Lower leg skin (tissue), 3 donors: Measurements from ENCODE around the gene CREB3L1.
"Not testable (repeated sequence)": the region's sequence is repeated elsewhere in the genome, so short reads cannot be mapped to it uniquely, and the experiment has no call there.

Source experiments
- POLR2A ChIP-seq, 2 donors: fragments of 450-650 bp; IDR thresholded peaks; one replicate each; pipeline ENCODE4 v1.6.1; 2016 to 2017; ENCODE audit warnings: antibody characterized with exemption in 2 of 2, mild to moderate bottlenecking in 1 of 2, moderate library complexity in 1 of 2
- TF ChIP-seq, protein P1 (sequence below), 3 donors: fragments of 450-650 bp; IDR thresholded peaks; one replicate each; pipeline ENCODE4 v1.5.1; 2016; ENCODE audit warnings: antibody characterized with exemption in 3 of 3, mild to moderate bottlenecking in 3 of 3, moderate library complexity in 2 of 3

DNA sequence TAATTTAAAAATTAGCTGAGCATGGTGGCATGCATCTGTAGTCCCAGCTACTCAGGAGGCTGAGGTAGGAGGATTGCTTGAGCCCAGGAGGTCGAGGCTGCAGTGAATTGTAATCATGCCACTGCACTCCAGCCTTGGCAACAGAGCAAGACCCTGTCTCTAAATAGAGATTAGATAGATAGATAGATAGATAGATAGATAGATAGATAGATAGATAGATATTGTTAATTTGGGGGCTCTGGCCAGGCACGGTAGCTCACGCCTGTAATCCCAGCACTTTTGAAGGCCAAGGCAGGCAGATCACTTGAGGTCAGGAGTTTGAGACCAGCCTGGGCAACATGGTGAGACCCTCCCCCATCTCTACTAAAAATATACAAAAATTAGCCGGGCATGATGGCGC, 18.1 kb upstream of the CREB3L1 start:
- TF ChIP-seq, protein P1, sequence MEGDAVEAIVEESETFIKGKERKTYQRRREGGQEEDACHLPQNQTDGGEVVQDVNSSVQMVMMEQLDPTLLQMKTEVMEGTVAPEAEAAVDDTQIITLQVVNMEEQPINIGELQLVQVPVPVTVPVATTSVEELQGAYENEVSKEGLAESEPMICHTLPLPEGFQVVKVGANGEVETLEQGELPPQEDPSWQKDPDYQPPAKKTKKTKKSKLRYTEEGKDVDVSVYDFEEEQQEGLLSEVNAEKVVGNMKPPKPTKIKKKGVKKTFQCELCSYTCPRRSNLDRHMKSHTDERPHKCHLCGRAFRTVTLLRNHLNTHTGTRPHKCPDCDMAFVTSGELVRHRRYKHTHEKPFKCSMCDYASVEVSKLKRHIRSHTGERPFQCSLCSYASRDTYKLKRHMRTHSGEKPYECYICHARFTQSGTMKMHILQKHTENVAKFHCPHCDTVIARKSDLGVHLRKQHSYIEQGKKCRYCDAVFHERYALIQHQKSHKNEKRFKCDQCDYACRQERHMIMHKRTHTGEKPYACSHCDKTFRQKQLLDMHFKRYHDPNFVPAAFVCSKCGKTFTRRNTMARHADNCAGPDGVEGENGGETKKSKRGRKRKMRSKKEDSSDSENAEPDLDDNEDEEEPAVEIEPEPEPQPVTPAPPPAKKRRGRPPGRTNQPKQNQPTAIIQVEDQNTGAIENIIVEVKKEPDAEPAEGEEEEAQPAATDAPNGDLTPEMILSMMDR (IDR thresholded peaks at IDR 0.05) = not testable (repeated sequence)
- TF ChIP-seq POLR2A (IDR thresholded peaks at IDR 0.05) = not testable (repeated sequence)
